Measurements from ENCODE around the gene LNX1.

LNX1 gene

DNA sequence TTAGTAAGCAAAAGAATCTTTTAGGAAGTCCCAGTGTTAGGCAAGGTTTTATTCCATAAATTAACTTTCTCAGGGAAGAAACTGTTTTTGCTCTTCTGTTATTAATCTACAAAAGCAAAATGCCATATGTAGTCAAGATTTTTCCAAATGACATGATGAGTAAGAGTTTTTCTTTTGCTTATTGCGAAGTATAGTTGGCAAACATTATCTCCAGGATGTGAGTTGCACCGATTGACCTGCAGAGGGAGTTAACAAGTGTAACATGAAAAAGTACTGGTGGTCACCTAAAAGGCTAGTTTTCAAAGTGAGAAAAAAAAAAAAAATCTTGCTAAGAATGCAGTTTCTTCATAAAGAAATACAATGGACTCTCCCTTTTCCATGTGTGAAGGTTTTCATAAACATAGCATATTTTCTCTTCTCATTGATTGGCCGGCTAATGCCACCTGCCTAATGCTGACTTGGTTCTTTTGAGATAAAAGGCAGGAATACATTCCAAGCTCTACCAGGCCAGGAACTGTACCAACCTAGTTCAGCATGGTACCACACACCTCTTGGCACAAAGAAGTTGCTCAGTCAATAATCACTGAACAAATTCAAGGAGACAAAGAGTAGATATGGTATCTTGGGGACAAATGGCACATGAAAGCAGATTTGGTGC lies 100.2 kb downstream of the LNX1 start:
- Histone ChIP-seq H3K4me3 (no peak overlapping the region), H3K27me3 (no peaks in the 10 kb centered on the region), H3K27ac (no peak overlapping the region), H3K9me3 (no peaks in the 10 kb centered on the region), H3K36me3 (peaks cover 0 to 3% (median 0%) of the 10 kb centered on the region in 3 donors), H3K4me1 (peaks cover 0 to 8% (median 2%) of the 10 kb centered on the region in 4 donors)
- intact Hi-C loops (cut with DNase I; ENCODE audit: low total_unique reads): no loop called here
- TF ChIP-seq CTCF (IDR thresholded peaks at IDR 0.05): peak; percentile 64 to 70
- peak in 1 of 2 donors; percentile 69 for DNase-seq

GRCh38 chr4:53490161-53490956 lies 100.9 kb downstream of the LNX1 start:
- DNase-seq: no peak

GRCh38 chr4:53489279-53489889 lies 101.9 kb downstream of the LNX1 start:
- Histone ChIP-seq H3K36me3 (no peaks in the 10 kb centered on the region), H3K4me3 (no peak overlapping the region), H3K27ac (no peak overlapping the region), H3K27me3 (no peaks in the 10 kb centered on the region), H3K9me3 (no peaks in the 10 kb centered on the region), H3K4me1 (peaks cover 0 to 8% (median 2%) of the 10 kb centered on the region in 4 donors)
- intact Hi-C loops (cut with DNase I; ENCODE audit: low total_unique reads): no loop called here
- TF ChIP-seq CTCF (IDR thresholded peaks at IDR 0.05): no peak
- DNase-seq: no peak

More at GRCh38 chr4:53490161-53490956, 100.9 kb downstream of the LNX1 start:
- Histone ChIP-seq H3K4me1 (peaks cover 0 to 8% (median 2%) of the 10 kb centered on the region in 4 donors), H3K36me3 (no peaks in the 10 kb centered on the region), H3K9me3 (no peaks in the 10 kb centered on the region), H3K4me3 (no peak overlapping the region), H3K27ac (no peak overlapping the region), H3K27me3 (no peaks in the 10 kb centered on the region)
- TF ChIP-seq CTCF (IDR thresholded peaks at IDR 0.05): no peak
- intact Hi-C loops (cut with DNase I; ENCODE audit: low total_unique reads): no loop called here

DNA sequence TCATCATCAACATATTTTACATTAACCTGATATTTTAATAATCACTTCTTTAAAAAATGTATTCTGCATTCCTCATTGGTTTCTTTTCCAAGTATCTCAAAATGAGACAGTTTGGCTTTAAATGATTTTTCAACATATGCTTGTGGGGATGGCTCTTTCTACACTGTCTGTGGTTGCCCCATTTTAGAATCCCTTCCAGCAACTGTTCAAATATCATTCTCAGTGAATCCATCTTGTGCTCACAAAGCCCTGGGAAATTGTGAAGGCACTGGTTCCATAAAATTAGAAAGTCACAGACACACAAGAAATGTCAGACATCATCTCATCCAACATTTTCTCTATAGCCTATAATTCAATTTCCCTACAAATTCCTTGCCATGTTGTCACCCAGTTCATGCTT lies 103.5 kb downstream of the LNX1 start:
- TF ChIP-seq CTCF (IDR thresholded peaks at IDR 0.05): no peak
- Histone ChIP-seq H3K9me3 (no peaks in the 10 kb centered on the region), H3K4me1 (peaks cover 0 to 8% (median 2%) of the 10 kb centered on the region in 4 donors), H3K36me3 (no peaks in the 10 kb centered on the region), H3K4me3 (no peak overlapping the region), H3K27ac (no peak overlapping the region), H3K27me3 (no peaks in the 10 kb centered on the region)
- DNase-seq: no peak
- intact Hi-C loops (cut with DNase I; ENCODE audit: low total_unique reads): no loop called here

GRCh38 chr4:53485658-53486040 lies 105.6 kb downstream of the LNX1 start:
- intact Hi-C loops (cut with DNase I; ENCODE audit: low total_unique reads): no loop called here
- no peak overlapping the region for H3K27ac ChIP-seq
- H3K4me3 ChIP-seq: no peak overlapping the region
- H3K27me3 ChIP-seq: no peaks in the 10 kb centered on the region
- no peaks in the 10 kb centered on the region for H3K36me3 ChIP-seq
- no peaks in the 10 kb centered on the region for H3K9me3 ChIP-seq
- peaks cover 0 to 4% (median 1%) of the 10 kb centered on the region in 4 donors for H3K4me1 ChIP-seq
- no peak for TF ChIP-seq CTCF (IDR thresholded peaks at IDR 0.05)
- no peak for DNase-seq

All from tibial artery (tissue), 4 donors.